H1 (cell line): ENCODE measurements around the gene SLC22A6.

ENCODE experiments used
- EP300 ChIP-seq, 2 experiments: IDR thresholded peaks; 1 replicate in 1 of 2; 2 replicates in 1 of 2; pipeline ENCODE4 v1.6.1; 2011 to 2012; ENCODE audit warnings: low read depth in 2 of 2, low read length in 2 of 2, mild to moderate bottlenecking in 2 of 2, borderline replicate concordance in 1 of 2, inconsistent platforms in 1 of 2, moderate library complexity in 1 of 2
- EZH2 ChIP-seq: fragments of 200-600 bp; sonication (generic); IDR thresholded peaks from 2 replicates; pipeline ENCODE4 v1.7.1; 2012; ENCODE audit warnings: low read depth, mild to moderate bottlenecking, moderate library complexity, low read length, inconsistent platforms; ENCODE audit not compliant: severe bottlenecking
- HDAC6 ChIP-seq: IDR thresholded peaks from one replicate; pipeline ENCODE4 v1.7.1; 2012; ENCODE audit warnings: low read depth, mild to moderate bottlenecking, inconsistent platforms, low read length, moderate library complexity
- MAX ChIP-seq: IDR thresholded peaks from 2 replicates; pipeline ENCODE4 v1.6.1; 2012; ENCODE audit warnings: inconsistent platforms
- POLR2A ChIP-seq, 2 experiments: IDR thresholded peaks; 1 replicate in 1 of 2; 2 replicates in 1 of 2; pipeline ENCODE4 v1.6.1; 2011; ENCODE audit warnings: low read depth in 2 of 2, low read length in 2 of 2, mild to moderate bottlenecking in 2 of 2; ENCODE audit errors: control extremely low read depth in 1 of 2
- POLR2AphosphoS5 ChIP-seq: IDR thresholded peaks from 2 replicates; pipeline ENCODE4 v1.6.1; 2011; ENCODE audit warnings: low read depth, low read length
- SP1 ChIP-seq: IDR thresholded peaks from 2 replicates; pipeline ENCODE4 v1.6.1; 2011; ENCODE audit warnings: low read depth, low read length
- TBP ChIP-seq: IDR thresholded peaks from 2 replicates; pipeline ENCODE4 v1.6.1; 2011; ENCODE audit warnings: low read depth, low read length, improper control_type of control experiment
- ZNF274 ChIP-seq: IDR thresholded peaks from 2 replicates; pipeline ENCODE4 v1.7.0; 2012; ENCODE audit warnings: low read length, borderline replicate concordance; ENCODE audit errors: extremely low read depth
- TF ChIP-seq, protein P1 (sequence below): IDR thresholded peaks from 2 replicates; pipeline ENCODE4 v1.6.1; 2012; ENCODE audit warnings: low read length, inconsistent platforms
- TF ChIP-seq, protein P2 (sequence below), 3 experiments: IDR thresholded peaks; 1 replicate in 2 of 3; 2 replicates in 1 of 3; pipeline versions ENCODE4 v1.5.1 to v1.6.1; 2011; ENCODE audit warnings: low read length in 3 of 3, mild to moderate bottlenecking in 3 of 3, inconsistent platforms in 2 of 3, low read depth in 1 of 3, moderate library complexity in 1 of 3; ENCODE audit not compliant: insufficient read depth in 1 of 3; ENCODE audit errors: control extremely low read depth in 1 of 3

GRCh38 chr11:62962391-62962790 is 22.4 kb downstream of the SLC22A6 start:
- TF ChIP-seq ZNF274 (no peak), EP300 (IDR thresholded peaks at IDR 0.05; ENCODE audit: borderline replicate concordance in 1 of 2, low read depth in 2 of 2, low read length in 2 of 2) (no peak), POLR2AphosphoS5 (no peak), EZH2 (no peak), HDAC6 (no peak), MAX (no peak), POLR2A (IDR thresholded peaks at IDR 0.05; ENCODE audit: control extremely low read depth in 1 of 2, low read depth in 2 of 2, low read length in 2 of 2) (no peak), SP1 (no peak), TBP (no peak)
- TF ChIP-seq, protein P1, sequence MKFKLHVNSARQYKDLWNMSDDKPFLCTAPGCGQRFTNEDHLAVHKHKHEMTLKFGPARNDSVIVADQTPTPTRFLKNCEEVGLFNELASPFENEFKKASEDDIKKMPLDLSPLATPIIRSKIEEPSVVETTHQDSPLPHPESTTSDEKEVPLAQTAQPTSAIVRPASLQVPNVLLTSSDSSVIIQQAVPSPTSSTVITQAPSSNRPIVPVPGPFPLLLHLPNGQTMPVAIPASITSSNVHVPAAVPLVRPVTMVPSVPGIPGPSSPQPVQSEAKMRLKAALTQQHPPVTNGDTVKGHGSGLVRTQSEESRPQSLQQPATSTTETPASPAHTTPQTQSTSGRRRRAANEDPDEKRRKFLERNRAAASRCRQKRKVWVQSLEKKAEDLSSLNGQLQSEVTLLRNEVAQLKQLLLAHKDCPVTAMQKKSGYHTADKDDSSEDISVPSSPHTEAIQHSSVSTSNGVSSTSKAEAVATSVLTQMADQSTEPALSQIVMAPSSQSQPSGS, result no peak
- TF ChIP-seq, protein P2, sequence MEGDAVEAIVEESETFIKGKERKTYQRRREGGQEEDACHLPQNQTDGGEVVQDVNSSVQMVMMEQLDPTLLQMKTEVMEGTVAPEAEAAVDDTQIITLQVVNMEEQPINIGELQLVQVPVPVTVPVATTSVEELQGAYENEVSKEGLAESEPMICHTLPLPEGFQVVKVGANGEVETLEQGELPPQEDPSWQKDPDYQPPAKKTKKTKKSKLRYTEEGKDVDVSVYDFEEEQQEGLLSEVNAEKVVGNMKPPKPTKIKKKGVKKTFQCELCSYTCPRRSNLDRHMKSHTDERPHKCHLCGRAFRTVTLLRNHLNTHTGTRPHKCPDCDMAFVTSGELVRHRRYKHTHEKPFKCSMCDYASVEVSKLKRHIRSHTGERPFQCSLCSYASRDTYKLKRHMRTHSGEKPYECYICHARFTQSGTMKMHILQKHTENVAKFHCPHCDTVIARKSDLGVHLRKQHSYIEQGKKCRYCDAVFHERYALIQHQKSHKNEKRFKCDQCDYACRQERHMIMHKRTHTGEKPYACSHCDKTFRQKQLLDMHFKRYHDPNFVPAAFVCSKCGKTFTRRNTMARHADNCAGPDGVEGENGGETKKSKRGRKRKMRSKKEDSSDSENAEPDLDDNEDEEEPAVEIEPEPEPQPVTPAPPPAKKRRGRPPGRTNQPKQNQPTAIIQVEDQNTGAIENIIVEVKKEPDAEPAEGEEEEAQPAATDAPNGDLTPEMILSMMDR (IDR thresholded peaks at IDR 0.05; ENCODE audit: control extremely low read depth in 1 of 3, insufficient read depth in 1 of 3, low read depth in 1 of 3, low read length in 3 of 3), result no peak
